PC-3 (cell line): Measurements from ENCODE around the gene SERPINB11. TPM values are rescaled to one million over a fixed set of nuclear protein-coding genes. Genes with fewer than 3 reads are reported as not detected.

Source experiments
- ATAC-seq: fragments of 200-7000 bp; cut with Tn5 transposase; 2 replicates; pipeline ENCODE4 v1.9.1; 2020; ENCODE audit warnings: mild to moderate bottlenecking, moderate library complexity
- BruUV-seq: library from RNA; stranded (reverse); fragments of 400-500 nt; replicated peaks from 2 replicates; lab custom pipeline; 2021; lab: Mats Ljungman, UMichigan
- CTCF ChIA-PET: fragments of 300-600 bp; sonication (Branson Sonifier 250); formaldehyde crosslinking; loops from one replicate; lab custom pipeline; 2022; ENCODE audit warnings: antibody characterized with exemption; lab: Charles Lee
- POLR2A ChIA-PET: fragments of 300-600 bp; sonication (Branson Sonifier 250); formaldehyde crosslinking; loops from one replicate; lab custom pipeline; 2022; ENCODE audit warnings: antibody characterized with exemption; ENCODE audit not compliant: unreplicated experiment; lab: Charles Lee
- DNase-seq: peaks from one replicate; pipeline ENCODE4 v3.0.0-alpha.2; 2015
- H2AFZ ChIP-seq: fragments of 300-600 bp; sonication (generic); 2 replicates; pipeline ENCODE4 v1.6.0; 2016; ENCODE audit warnings: antibody characterized with exemption, low read length
- H3F3A ChIP-seq: fragments of 300-600 bp; sonication (generic); one replicate; pipeline ENCODE4 v1.6.0; 2017; ENCODE audit warnings: antibody characterized with exemption, low read length, control low read depth, mild to moderate bottlenecking; ENCODE audit not compliant: unreplicated experiment
- H3K27ac ChIP-seq: fragments of 300-600 bp; sonication (generic); 2 replicates; pipeline ENCODE4 v1.5.1; 2016; ENCODE audit warnings: mild to moderate bottlenecking, low read length
- H3K27me3 ChIP-seq: fragments of 300-600 bp; sonication (generic); 2 replicates; pipeline ENCODE4 v1.6.1; 2016; ENCODE audit warnings: low read length, mixed read lengths
- H3K36me3 ChIP-seq: fragments of 300-600 bp; sonication (generic); 2 replicates; pipeline ENCODE4 v1.6.1; 2016; ENCODE audit warnings: low read depth, mixed run types, low read length, mixed read lengths
- H3K4me1 ChIP-seq: fragments of 300-600 bp; sonication (generic); 2 replicates; pipeline ENCODE4 v1.5.1; 2016; ENCODE audit warnings: low read length; ENCODE audit not compliant: insufficient read depth
- H3K4me2 ChIP-seq: fragments of 300-600 bp; sonication (generic); 2 replicates; pipeline ENCODE4 v1.6.0; 2016; ENCODE audit warnings: low read length
- H3K4me3 ChIP-seq: fragments of 300-600 bp; sonication (generic); 2 replicates; pipeline ENCODE4 v1.5.1; 2016; ENCODE audit warnings: mild to moderate bottlenecking, low read length, mixed read lengths
- H3K79me2 ChIP-seq: fragments of 300-600 bp; sonication (generic); 2 replicates; pipeline ENCODE4 v1.6.1; 2017; ENCODE audit warnings: low read length, mixed read lengths
- H3K9ac ChIP-seq: fragments of 300-600 bp; sonication (generic); 2 replicates; pipeline ENCODE4 v1.6.0; 2016; ENCODE audit warnings: mild to moderate bottlenecking, low read length
- H3K9me2 ChIP-seq: fragments of 300-600 bp; sonication (generic); replicated peaks from 2 replicates; pipeline ENCODE4 v1.6.1; 2016; ENCODE audit warnings: mixed run types, low read length, mixed read lengths
- H3K9me3 ChIP-seq: fragments of 300-600 bp; sonication (generic); 2 replicates; pipeline ENCODE4 v1.6.1; 2016; ENCODE audit warnings: low read length, mixed read lengths
- H4K20me1 ChIP-seq: fragments of 300-600 bp; sonication (generic); 2 replicates; pipeline ENCODE4 v1.6.1; 2016; ENCODE audit warnings: low read length, mixed read lengths
- EZH2 ChIP-seq: fragments of 300-600 bp; sonication (generic); IDR thresholded peaks from one replicate; pipeline ENCODE4 v1.6.1; 2017; ENCODE audit warnings: antibody characterized with exemption, mild to moderate bottlenecking, low read length; ENCODE audit not compliant: unreplicated experiment
- EZH2phosphoT487 ChIP-seq: fragments of 300-600 bp; sonication (generic); IDR thresholded peaks from 2 replicates; pipeline ENCODE4 v1.6.1; 2018; ENCODE audit warnings: mild to moderate bottlenecking, antibody characterized with exemption, low read length, borderline replicate concordance
- intact Hi-C: fragments of 100-400 bp; cut with micrococcal nuclease; formaldehyde crosslinking; loops from 2 replicates; pipeline ENCODE4 v1.9.0; 2023
- total RNA-seq: library from RNA; depleted of rRNA; stranded (reverse); fragments of >200 nt; gene quantifications from 2 replicates; pipeline ENCODE4 v1.2.3, GENCODE V29; 2014
- TF ChIP-seq, protein P1 (sequence below): fragments of 300-600 bp; sonication (generic); conservative IDR thresholded peaks from 2 replicates; pipeline ENCODE4 v1.5.1; 2017; ENCODE audit warnings: antibody characterized with exemption, low read depth, mild to moderate bottlenecking, low read length

SERPINB11 gene
- total RNA-seq, 1 experiment from 2014 or later: not detected

DNA sequence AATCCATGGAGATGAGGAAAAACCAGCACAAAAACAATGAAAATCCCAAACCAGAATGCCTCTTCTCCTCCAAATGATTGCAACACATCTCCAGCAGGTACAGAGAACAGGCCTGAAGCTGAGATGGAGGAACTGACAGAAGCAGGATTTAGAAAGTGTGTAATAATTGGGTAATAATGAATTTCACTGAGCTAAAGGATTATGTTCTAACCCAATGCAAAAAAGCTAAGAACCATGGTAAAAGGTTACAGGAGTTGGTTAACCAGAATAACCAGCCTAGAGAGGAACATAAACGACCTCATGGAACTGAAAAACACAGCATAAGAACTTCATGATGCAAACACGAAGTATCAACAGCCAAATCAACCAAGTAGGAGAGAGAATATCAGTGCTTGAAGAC, 13.7 kb upstream of the SERPINB11 start:
- H3K9me2 ChIP-seq: no peaks in the 10 kb centered on the region
- H4K20me1 ChIP-seq: no peaks in the 10 kb centered on the region
- no peak for DNase-seq
- no TSS peak for BruUV-seq
- peaks cover 8% of the 10 kb centered on the region for H3K4me1 ChIP-seq
- H3K9ac ChIP-seq: no peak overlapping the region
- no peaks in the 10 kb centered on the region for H3K36me3 ChIP-seq
- ATAC-seq: no peak
- no peaks in the 10 kb centered on the region for H3K9me3 ChIP-seq
- intact Hi-C loops: no loop called here
- POLR2A ChIA-PET: no interaction called here
- H3K4me2 ChIP-seq: no peak overlapping the region
- 0 out of 2 replicates have a peak overlapping the region, but pooled peaks have one; percentile 6 for H2AFZ ChIP-seq
- TF ChIP-seq, protein P1, sequence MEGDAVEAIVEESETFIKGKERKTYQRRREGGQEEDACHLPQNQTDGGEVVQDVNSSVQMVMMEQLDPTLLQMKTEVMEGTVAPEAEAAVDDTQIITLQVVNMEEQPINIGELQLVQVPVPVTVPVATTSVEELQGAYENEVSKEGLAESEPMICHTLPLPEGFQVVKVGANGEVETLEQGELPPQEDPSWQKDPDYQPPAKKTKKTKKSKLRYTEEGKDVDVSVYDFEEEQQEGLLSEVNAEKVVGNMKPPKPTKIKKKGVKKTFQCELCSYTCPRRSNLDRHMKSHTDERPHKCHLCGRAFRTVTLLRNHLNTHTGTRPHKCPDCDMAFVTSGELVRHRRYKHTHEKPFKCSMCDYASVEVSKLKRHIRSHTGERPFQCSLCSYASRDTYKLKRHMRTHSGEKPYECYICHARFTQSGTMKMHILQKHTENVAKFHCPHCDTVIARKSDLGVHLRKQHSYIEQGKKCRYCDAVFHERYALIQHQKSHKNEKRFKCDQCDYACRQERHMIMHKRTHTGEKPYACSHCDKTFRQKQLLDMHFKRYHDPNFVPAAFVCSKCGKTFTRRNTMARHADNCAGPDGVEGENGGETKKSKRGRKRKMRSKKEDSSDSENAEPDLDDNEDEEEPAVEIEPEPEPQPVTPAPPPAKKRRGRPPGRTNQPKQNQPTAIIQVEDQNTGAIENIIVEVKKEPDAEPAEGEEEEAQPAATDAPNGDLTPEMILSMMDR: no peak
- TF ChIP-seq EZH2 (no peak), EZH2phosphoT487 (no peak)
- no peaks in the 10 kb centered on the region for H3K79me2 ChIP-seq
- H3F3A ChIP-seq: no peaks in the 10 kb centered on the region
- CTCF ChIA-PET: no interaction called here
- no peak overlapping the region for H3K27ac ChIP-seq
- H3K4me3 ChIP-seq: no peak overlapping the region
- no peaks in the 10 kb centered on the region for H3K27me3 ChIP-seq

DNA sequence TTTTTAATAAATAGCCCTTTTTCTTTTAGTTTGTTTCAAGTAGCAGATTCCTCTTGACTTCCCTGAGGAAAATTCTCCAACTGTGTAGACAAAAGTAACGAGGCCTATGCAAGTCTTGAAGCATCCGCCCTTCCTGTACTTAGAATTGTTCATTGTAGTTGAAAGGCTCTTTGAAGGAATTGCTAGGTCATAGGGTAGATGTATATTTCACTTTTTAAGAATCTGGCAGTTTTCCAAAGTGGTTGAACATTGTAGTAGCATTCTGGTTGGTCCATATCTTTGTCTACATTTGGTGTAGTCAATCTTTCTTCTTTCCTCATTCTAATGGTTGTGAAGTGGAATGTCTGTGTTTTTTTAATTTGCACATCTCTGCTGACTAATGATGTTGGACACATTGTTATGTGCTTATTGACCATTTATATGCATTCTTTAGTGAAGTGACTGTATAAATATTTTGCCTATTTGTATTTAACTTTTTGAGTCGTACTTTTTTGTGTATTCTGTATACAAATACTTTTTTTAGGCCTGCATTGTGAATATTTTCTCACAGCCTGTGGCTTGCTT, 5.6 kb upstream of the SERPINB11 start:
- DNase-seq (peak; percentile 25), ATAC-seq (peak; percentile 70)
- H3K4me2 ChIP-seq: no peak overlapping the region
- H3K36me3 ChIP-seq: no peaks in the 10 kb centered on the region
- H3K79me2 ChIP-seq: no peaks in the 10 kb centered on the region
- ChIA-PET CTCF (no interaction called here), POLR2A (no interaction called here)
- no peak overlapping the region for H3K4me3 ChIP-seq
- no peaks in the 10 kb centered on the region for H3K4me1 ChIP-seq
- intact Hi-C loops: no loop called here
- no peaks in the 10 kb centered on the region for H3K9me2 ChIP-seq
- H3K9me3 ChIP-seq: no peaks in the 10 kb centered on the region
- TF ChIP-seq, protein P1: no peak
- TF ChIP-seq EZH2: no peak
- no peak for TF ChIP-seq EZH2phosphoT487
- no TSS peak for BruUV-seq
- H3K27me3 ChIP-seq: no peaks in the 10 kb centered on the region
- H3K9ac ChIP-seq: no peak overlapping the region
- peak overlapping the region; percentile 13; the same call in 1 of the 2 replicates for H3K27ac ChIP-seq
- H3F3A ChIP-seq: no peaks in the 10 kb centered on the region
- H4K20me1 ChIP-seq: no peaks in the 10 kb centered on the region
- no peak overlapping the region for H2AFZ ChIP-seq

DNA sequence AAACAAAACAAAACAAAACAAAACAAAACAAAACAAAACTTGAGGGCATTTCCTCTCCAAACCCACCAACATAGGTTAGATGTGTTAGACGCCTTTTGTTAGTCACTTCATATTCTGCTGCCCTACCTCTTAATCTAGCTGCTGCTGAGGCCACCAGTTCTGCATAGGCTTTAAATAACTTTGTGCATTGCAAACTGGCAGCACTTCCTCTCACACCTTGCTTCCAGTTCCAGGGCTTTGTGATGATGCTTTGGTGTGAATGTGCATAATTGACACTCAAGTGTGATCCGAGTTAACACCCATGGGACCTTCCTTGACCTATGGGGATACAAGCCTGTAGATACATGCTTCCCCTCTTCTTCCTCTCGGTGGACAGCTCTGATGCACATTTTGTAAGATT, 2.3 kb upstream of the SERPINB11 start:
- TF ChIP-seq EZH2: no peak
- CTCF ChIA-PET: no interaction called here

More for the DNA sequence above, 2.3 kb upstream of the SERPINB11 start:
- BruUV-seq: no TSS peak
- no peak overlapping the region for H3K27ac ChIP-seq
- no peak for DNase-seq
- POLR2A ChIA-PET: no interaction called here
- no peak overlapping the region for H2AFZ ChIP-seq
- no peaks in the 10 kb centered on the region for H3K79me2 ChIP-seq
- H3K27me3 ChIP-seq: no peaks in the 10 kb centered on the region
- no peak overlapping the region for H3K4me2 ChIP-seq
- no peaks in the 10 kb centered on the region for H3K9me2 ChIP-seq
- no peaks in the 10 kb centered on the region for H3K36me3 ChIP-seq
- no peaks in the 10 kb centered on the region for H3K9me3 ChIP-seq
- no peaks in the 10 kb centered on the region for H3K4me1 ChIP-seq
- H3K9ac ChIP-seq: no peak overlapping the region
- no peaks in the 10 kb centered on the region for H3F3A ChIP-seq
- intact Hi-C loops: no loop called here
- ATAC-seq: no peak
- H3K4me3 ChIP-seq: no peak overlapping the region
- H4K20me1 ChIP-seq: no peaks in the 10 kb centered on the region
